HEK293 (cell line): ENCODE results near the gene MAP3K7.
A peak's percentile ranks its signal among the peaks of the same experiment; 100 is the strongest.

Experiments used
- CTCF ChIA-PET: fragments of 350-600 bp; formaldehyde crosslinking; extraction: SDS; loops from one replicate; lab custom pipeline; 2021; ENCODE audit warnings: antibody characterized with exemption; lab: Yijun Ruan, JAX
- POLR2A ChIA-PET: fragments of 300-600 bp; formaldehyde crosslinking; extraction: SDS; loops from one replicate; lab custom pipeline; 2020; ENCODE audit warnings: antibody characterized with exemption, inconsistent platforms; lab: Yijun Ruan, JAX
- H3K27ac ChIP-seq: fragments of 200-500 bp; sonication (Bioruptor generic); 2 replicates; pipeline ENCODE4 v1.5.1; 2014; ENCODE audit warnings: low read depth, low read length, control low read depth, inconsistent platforms; ENCODE audit errors: extremely low read depth
- H3K36me3 ChIP-seq, 2 experiments: fragments of 200-500 bp in 1 of 2; sonication (Bioruptor generic) in 1 of 2; 1 replicate in 1 of 2; 2 replicates in 1 of 2; pipeline ENCODE4 v1.5.1; 2014 to 2017; ENCODE audit warnings: inconsistent platforms in 2 of 2, low read length in 2 of 2; ENCODE audit not compliant: control insufficient read depth in 2 of 2, insufficient read depth in 1 of 2
- H3K4me1 ChIP-seq: fragments of 200-500 bp; sonication (Bioruptor generic); 2 replicates; pipeline ENCODE4 v1.5.1; 2014; ENCODE audit warnings: mild to moderate bottlenecking, low read length, inconsistent platforms; ENCODE audit not compliant: control insufficient read depth, insufficient read depth
- H3K4me3 ChIP-seq: 2 replicates; pipeline ENCODE4 v1.5.1; 2011; ENCODE audit warnings: low read depth, mild to moderate bottlenecking, control low read depth, low read length, moderate library complexity
- H3K9me3 ChIP-seq: fragments of 200-500 bp; sonication (Bioruptor generic); 2 replicates; pipeline ENCODE4 v1.5.1; 2014; ENCODE audit warnings: low read depth, low read length, inconsistent platforms; ENCODE audit not compliant: control insufficient read depth, insufficient read depth
- BCL11B ChIP-seq: fragments of 450-650 bp; formaldehyde crosslinking; IDR thresholded peaks from 2 replicates; pipeline ENCODE4 v1.5.1; 2016; ENCODE audit warnings: low read depth, missing biosample characterization, missing genetic modification characterization
- GLIS2 ChIP-seq: fragments of 450-650 bp; formaldehyde crosslinking; IDR thresholded peaks from 2 replicates; pipeline ENCODE4 v1.5.1; 2016; ENCODE audit warnings: missing biosample characterization, missing genetic modification characterization
- IKZF3 ChIP-seq: fragments of 450-650 bp; IDR thresholded peaks from 2 replicates; pipeline ENCODE4 v1.5.0; 2018; ENCODE audit warnings: missing biosample characterization, mild to moderate bottlenecking, missing genetic modification characterization, moderate library complexity
- MEIS1 ChIP-seq: sonication (generic); formaldehyde crosslinking; IDR thresholded peaks from 2 replicates; pipeline ENCODE4 v1.8.1; 2022; ENCODE audit warnings: missing genetic modification reagents, mild to moderate bottlenecking, borderline replicate concordance
- PRDM4 ChIP-seq: fragments of 450-650 bp; formaldehyde crosslinking; IDR thresholded peaks from 2 replicates; pipeline ENCODE4 v1.5.1; 2017; ENCODE audit warnings: missing biosample characterization, missing genetic modification characterization
- SP3 ChIP-seq: fragments of 450-650 bp; formaldehyde crosslinking; IDR thresholded peaks from 2 replicates; pipeline ENCODE4 v1.5.1; 2016; ENCODE audit warnings: missing biosample characterization, missing genetic modification characterization
- ZBTB21 ChIP-seq: fragments of 450-650 bp; formaldehyde crosslinking; IDR thresholded peaks from 2 replicates; pipeline ENCODE4 v1.5.1; 2017; ENCODE audit warnings: missing biosample characterization, missing genetic modification characterization
- ZFP69B ChIP-seq: fragments of 450-650 bp; formaldehyde crosslinking; IDR thresholded peaks from 2 replicates; pipeline ENCODE4 v1.5.1; 2016; ENCODE audit warnings: missing biosample characterization, missing genetic modification characterization
- ZNF24 ChIP-seq: fragments of 450-650 bp; formaldehyde crosslinking; IDR thresholded peaks from 2 replicates; pipeline ENCODE4 v1.5.1; 2016; ENCODE audit warnings: missing biosample characterization, missing genetic modification characterization
- ZNF280D ChIP-seq: fragments of 450-650 bp; formaldehyde crosslinking; IDR thresholded peaks from 2 replicates; pipeline ENCODE4 v1.5.1; 2016; ENCODE audit warnings: missing biosample characterization, missing genetic modification characterization
- ZNF292 ChIP-seq: fragments of 450-650 bp; formaldehyde crosslinking; IDR thresholded peaks from 2 replicates; pipeline ENCODE4 v1.5.1; 2016; ENCODE audit warnings: low read depth, missing biosample characterization, missing genetic modification characterization, borderline replicate concordance
- ZNF558 ChIP-seq: fragments of 450-650 bp; formaldehyde crosslinking; IDR thresholded peaks from 2 replicates; pipeline ENCODE4 v1.5.1; 2016; ENCODE audit warnings: missing biosample characterization, missing genetic modification characterization
- ZNF580 ChIP-seq: fragments of 450-650 bp; formaldehyde crosslinking; IDR thresholded peaks from 2 replicates; pipeline ENCODE4 v1.5.1; 2016; ENCODE audit warnings: missing biosample characterization, missing genetic modification characterization
- ZNF596 ChIP-seq: fragments of 450-650 bp; IDR thresholded peaks from 2 replicates; pipeline ENCODE4 v1.5.0; 2018; ENCODE audit warnings: missing biosample characterization, mild to moderate bottlenecking, missing genetic modification characterization, moderate library complexity
- ZNF626 ChIP-seq: fragments of 450-650 bp; sonication (Bioruptor Pico); formaldehyde crosslinking; IDR thresholded peaks from 2 replicates; pipeline ENCODE4 v1.5.1; 2018; ENCODE audit warnings: missing biosample characterization, missing genetic modification characterization, inconsistent platforms

Gene MAP3K7

GRCh38 chr6:90547079-90547478, 39.8 kb downstream of the MAP3K7 start (continued):
- TF ChIP-seq ZNF280D (tag by site-specific recombination), result no peak
- no peak for TF ChIP-seq BCL11B
- no peak for TF ChIP-seq IKZF3 (tag by site-specific recombination)
- no peak for TF ChIP-seq ZNF24 (tag by site-specific recombination)
- no peak for TF ChIP-seq ZNF580
- TF ChIP-seq, all 188 proteins: peak for 0

GRCh38 chr6:90545448-90545847, 41.4 kb downstream of the MAP3K7 start:
- Histone ChIP-seq H3K9me3 (no peaks in the 10 kb centered on the region), H3K36me3 (peaks cover 23 to 85% of the 10 kb centered on the region in 2 experiments), H3K27ac (no peak overlapping the region), H3K4me3 (no peak overlapping the region), H3K4me1 (no peaks in the 10 kb centered on the region)
- CTCF ChIA-PET, result interaction anchor here (0.6 to 1.6 kb wide), 4 partner anchors 9 to 605 kb away, joined by 3 to 5 read pairs (median 3); no protein-coding TSS in a partner anchor
- POLR2A ChIA-PET, result no interaction called here
- no peak for TF ChIP-seq ZNF596
- TF ChIP-seq PRDM4, result peak; percentile 72

- peaks cover 18 to 78% of the 10 kb centered on the region in 2 experiments for H3K36me3 ChIP-seq
- POLR2A ChIA-PET, result no interaction called here
- no peak overlapping the region for H3K27ac ChIP-seq
Measured at GRCh38 chr6:90544741-90545140, 42.1 kb downstream of the MAP3K7 start.

GRCh38 chr6:90544081-90544480, 42.8 kb downstream of the MAP3K7 start:
- CTCF ChIA-PET, result interaction anchor here (0.5 kb wide), 1 partner anchor 604 kb away, joined by 4 read pairs; no protein-coding TSS in a partner anchor
- Histone ChIP-seq H3K27ac (no peak overlapping the region), H3K4me3 (no peak overlapping the region), H3K9me3 (no peaks in the 10 kb centered on the region), H3K4me1 (peaks cover 6% of the 10 kb centered on the region), H3K36me3 (peaks cover 16 to 71% of the 10 kb centered on the region in 2 experiments)
- TF ChIP-seq GLIS2 (tag by site-specific recombination), result no peak
- POLR2A ChIA-PET, result no interaction called here

More at GRCh38 chr6:90544741-90545140, 42.1 kb downstream of the MAP3K7 start:
- no peaks in the 10 kb centered on the region for H3K4me1 ChIP-seq
- TF ChIP-seq ZNF292 (no peak), SP3 (tag by site-specific recombination) (no peak), ZNF558 (tag by site-specific recombination) (no peak), ZBTB21 (tag by site-specific recombination) (no peak), MEIS1 (no peak), ZFP69B (tag by site-specific recombination) (no peak), ZNF626 (no peak)
- H3K9me3 ChIP-seq, result no peaks in the 10 kb centered on the region
- no peak overlapping the region for H3K4me3 ChIP-seq
- CTCF ChIA-PET, result interaction anchor here (0.5 kb wide), 1 partner anchor 604 kb away, joined by 4 read pairs; no protein-coding TSS in a partner anchor
